Gastroesophageal sphincter (tissue), 3 donors: ENCODE data around the gene USP6NL.

ENCODE experiments used
- CTCF ChIP-seq, 4 experiments: fragments of 200-600 bp in 2 of 4; fragments of 450-650 bp in 2 of 4; sonication (generic) in 1 of 4; IDR thresholded peaks; one replicate each; pipeline ENCODE4 v1.5.1; 2017 to 2019; ENCODE audit warnings: antibody characterized with exemption in 4 of 4, mild to moderate bottlenecking in 2 of 4, moderate library complexity in 2 of 4
- EP300 ChIP-seq: sonication (generic); formaldehyde crosslinking; IDR thresholded peaks from one replicate; pipeline ENCODE4 v1.6.1; 2017; ENCODE audit warnings: antibody characterized with exemption, mild to moderate bottlenecking
- POLR2A ChIP-seq, 2 donors: fragments of 450-650 bp; IDR thresholded peaks; one replicate each; pipeline ENCODE4 v1.6.1; 2017; ENCODE audit warnings: antibody characterized with exemption in 2 of 2, mild to moderate bottlenecking in 2 of 2, moderate library complexity in 1 of 2
- POLR2AphosphoS5 ChIP-seq: sonication (generic); formaldehyde crosslinking; IDR thresholded peaks from one replicate; pipeline ENCODE4 v1.6.1; 2017; ENCODE audit warnings: antibody characterized with exemption

- TF ChIP-seq CTCF (IDR thresholded peaks at IDR 0.05) (no peak), POLR2A (IDR thresholded peaks at IDR 0.05) (no peak), POLR2AphosphoS5 (no peak), EP300 (no peak)
These were observed 53.5 kb downstream of the USP6NL start for GRCh38 chr10:11557967-11558366.
